ENCODE data around the gene FBXO45.
"Not testable (repeated sequence)": the region's sequence is repeated elsewhere in the genome, so short reads cannot be mapped to it uniquely, and the experiment has no call there.

- TF ChIP-seq, protein P1, sequence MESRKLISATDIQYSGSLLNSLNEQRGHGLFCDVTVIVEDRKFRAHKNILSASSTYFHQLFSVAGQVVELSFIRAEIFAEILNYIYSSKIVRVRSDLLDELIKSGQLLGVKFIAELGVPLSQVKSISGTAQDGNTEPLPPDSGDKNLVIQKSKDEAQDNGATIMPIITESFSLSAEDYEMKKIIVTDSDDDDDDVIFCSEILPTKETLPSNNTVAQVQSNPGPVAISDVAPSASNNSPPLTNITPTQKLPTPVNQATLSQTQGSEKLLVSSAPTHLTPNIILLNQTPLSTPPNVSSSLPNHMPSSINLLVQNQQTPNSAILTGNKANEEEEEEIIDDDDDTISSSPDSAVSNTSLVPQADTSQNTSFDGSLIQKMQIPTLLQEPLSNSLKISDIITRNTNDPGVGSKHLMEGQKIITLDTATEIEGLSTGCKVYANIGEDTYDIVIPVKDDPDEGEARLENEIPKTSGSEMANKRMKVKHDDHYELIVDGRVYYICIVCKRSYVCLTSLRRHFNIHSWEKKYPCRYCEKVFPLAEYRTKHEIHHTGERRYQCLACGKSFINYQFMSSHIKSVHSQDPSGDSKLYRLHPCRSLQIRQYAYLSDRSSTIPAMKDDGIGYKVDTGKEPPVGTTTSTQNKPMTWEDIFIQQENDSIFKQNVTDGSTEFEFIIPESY (IDR thresholded peaks at IDR 0.05) = not testable (repeated sequence)
- not testable (repeated sequence) for TF ChIP-seq CTCF (IDR thresholded peaks at IDR 0.05; ENCODE audit: low read depth, low read length, missing input control); EGR1 (IDR thresholded peaks at IDR 0.05; ENCODE audit: low read depth in 2 of 2); JUND (IDR thresholded peaks at IDR 0.05); TAF1 (conservative IDR thresholded peaks at IDR 0.05); ATF3 (IDR thresholded peaks at IDR 0.05); GABPA (IDR thresholded peaks at IDR 0.05 in 1 of 2, conservative IDR thresholded peaks at IDR 0.05 in 1 of 2); YY1 (IDR thresholded peaks at IDR 0.05); SP1 (IDR thresholded peaks at IDR 0.05); HNF4G (IDR thresholded peaks at IDR 0.05)
- TF ChIP-seq, protein P2, sequence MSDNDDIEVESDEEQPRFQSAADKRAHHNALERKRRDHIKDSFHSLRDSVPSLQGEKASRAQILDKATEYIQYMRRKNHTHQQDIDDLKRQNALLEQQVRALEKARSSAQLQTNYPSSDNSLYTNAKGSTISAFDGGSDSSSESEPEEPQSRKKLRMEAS (IDR thresholded peaks at IDR 0.05) = not testable (repeated sequence)
- TF ChIP-seq, protein P3, sequence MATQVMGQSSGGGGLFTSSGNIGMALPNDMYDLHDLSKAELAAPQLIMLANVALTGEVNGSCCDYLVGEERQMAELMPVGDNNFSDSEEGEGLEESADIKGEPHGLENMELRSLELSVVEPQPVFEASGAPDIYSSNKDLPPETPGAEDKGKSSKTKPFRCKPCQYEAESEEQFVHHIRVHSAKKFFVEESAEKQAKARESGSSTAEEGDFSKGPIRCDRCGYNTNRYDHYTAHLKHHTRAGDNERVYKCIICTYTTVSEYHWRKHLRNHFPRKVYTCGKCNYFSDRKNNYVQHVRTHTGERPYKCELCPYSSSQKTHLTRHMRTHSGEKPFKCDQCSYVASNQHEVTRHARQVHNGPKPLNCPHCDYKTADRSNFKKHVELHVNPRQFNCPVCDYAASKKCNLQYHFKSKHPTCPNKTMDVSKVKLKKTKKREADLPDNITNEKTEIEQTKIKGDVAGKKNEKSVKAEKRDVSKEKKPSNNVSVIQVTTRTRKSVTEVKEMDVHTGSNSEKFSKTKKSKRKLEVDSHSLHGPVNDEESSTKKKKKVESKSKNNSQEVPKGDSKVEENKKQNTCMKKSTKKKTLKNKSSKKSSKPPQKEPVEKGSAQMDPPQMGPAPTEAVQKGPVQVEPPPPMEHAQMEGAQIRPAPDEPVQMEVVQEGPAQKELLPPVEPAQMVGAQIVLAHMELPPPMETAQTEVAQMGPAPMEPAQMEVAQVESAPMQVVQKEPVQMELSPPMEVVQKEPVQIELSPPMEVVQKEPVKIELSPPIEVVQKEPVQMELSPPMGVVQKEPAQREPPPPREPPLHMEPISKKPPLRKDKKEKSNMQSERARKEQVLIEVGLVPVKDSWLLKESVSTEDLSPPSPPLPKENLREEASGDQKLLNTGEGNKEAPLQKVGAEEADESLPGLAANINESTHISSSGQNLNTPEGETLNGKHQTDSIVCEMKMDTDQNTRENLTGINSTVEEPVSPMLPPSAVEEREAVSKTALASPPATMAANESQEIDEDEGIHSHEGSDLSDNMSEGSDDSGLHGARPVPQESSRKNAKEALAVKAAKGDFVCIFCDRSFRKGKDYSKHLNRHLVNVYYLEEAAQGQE (IDR thresholded peaks at IDR 0.05) = not testable (repeated sequence)
Measured at GRCh38 chr3:196521291-196521690, 47.2 kb upstream of the FBXO45 start.

Data from liver (tissue), 3 donors.